Measurements from ENCODE around the gene SLC25A12.
A peak's percentile ranks its signal among the peaks of the same experiment; 100 is the strongest.
"Not testable (repeated sequence)": the region's sequence is repeated elsewhere in the genome, so short reads cannot be mapped to it uniquely, and the experiment has no call there.

The SLC25A12 gene

DNA sequence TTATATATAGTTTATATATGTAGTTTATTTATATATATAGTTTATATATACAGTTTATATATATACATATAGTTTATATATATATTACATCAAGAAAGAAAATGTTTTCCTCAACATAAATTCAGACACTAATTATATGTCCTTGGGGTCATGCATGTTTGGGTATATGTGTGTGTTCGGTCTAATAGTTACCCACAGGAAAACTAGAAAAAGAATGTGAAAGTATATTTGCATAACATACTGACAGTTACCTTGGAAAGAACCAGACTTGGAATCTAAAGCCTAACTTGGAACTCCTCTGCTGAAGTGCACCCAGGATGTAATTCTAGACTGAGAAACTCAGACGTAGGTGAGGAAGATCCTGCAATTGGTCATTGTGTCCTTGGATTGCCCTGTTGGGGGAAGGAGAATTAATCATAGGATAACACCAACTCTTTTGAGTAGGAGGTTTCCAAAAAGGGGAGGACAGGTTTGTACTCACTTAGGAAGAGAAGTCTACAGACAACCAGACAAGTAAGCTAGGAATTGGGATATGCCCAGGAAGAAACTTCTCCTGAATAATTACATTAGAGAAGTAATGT is 8.9 kb upstream of the SLC25A12 start:
- no peaks in the 10 kb centered on the region for H3K36me3 Mint-ChIP-seq (ENCODE audit: low read depth)
- H3K27ac Mint-ChIP-seq: no peak overlapping the region
- H3K4me1 Mint-ChIP-seq (ENCODE audit: low read depth): no peaks in the 10 kb centered on the region
- H3K27me3 Mint-ChIP-seq (ENCODE audit: low read depth): peaks cover 26% of the 10 kb centered on the region
- H3K4me3 Mint-ChIP-seq: no peak overlapping the region
- peaks cover 5% of the 10 kb centered on the region for H3K9me3 Mint-ChIP-seq

DNA sequence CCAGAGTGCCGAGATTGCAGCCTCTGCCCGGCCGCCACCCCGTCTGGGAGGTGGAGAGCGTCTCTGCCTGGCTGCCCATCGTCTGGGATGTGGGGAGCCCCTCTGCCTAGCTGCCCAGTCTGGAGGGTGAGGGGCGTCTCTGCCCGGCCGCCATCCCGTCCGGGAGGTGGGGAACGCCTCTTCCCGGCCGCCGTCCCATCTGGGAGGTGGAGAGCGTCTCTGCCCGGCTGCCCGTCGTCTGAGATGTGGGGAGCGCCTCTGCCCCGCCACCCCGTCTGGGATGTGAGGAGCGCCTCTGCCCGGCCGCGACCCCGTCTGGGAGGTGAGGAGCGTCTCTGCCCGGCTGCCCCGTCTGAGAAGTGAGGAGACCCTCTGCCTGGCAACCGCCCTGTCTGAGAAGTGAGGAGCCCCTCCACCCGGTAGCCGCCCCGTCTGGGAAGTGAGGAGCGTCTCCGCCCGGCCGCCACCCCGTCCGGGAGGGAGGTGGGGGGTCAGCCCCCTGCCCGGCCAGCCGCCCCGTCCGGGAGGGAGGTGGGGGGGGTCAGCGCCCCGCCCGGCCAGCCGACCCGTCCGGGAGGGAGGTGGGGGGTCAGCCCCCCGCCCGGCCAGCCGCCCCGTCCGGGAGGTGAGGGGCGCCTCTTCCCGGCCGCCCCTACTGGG is 5.7 kb upstream of the SLC25A12 start:
- H3K4me1 Mint-ChIP-seq (ENCODE audit: low read depth); H3K4me3 Mint-ChIP-seq; H3K27ac Mint-ChIP-seq; H3K36me3 Mint-ChIP-seq (ENCODE audit: low read depth); H3K9me3 Mint-ChIP-seq: not testable (repeated sequence)
- peaks cover 18% of the 10 kb centered on the region for H3K27me3 Mint-ChIP-seq (ENCODE audit: low read depth)

DNA sequence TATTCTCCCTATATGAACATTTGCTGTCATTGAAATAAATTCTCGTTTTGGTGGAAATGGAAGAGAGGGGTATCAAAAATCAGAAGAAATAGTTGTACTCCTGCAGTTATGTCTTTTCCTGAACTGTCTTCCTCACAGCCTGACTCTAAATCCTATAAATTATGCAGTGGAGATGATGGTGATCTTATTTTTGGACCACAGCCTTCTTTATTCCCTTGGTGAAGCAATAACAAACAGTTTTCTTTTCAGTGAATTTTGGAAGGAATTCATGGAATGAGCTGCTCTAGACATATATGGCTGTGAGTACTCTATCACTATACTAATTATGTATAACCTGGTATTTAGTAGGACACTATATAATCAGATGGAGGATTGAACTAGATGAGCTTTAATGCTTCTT is 1.7 kb upstream of the SLC25A12 start:
- H3K27me3 Mint-ChIP-seq (ENCODE audit: low read depth): no peaks in the 10 kb centered on the region
- H3K36me3 Mint-ChIP-seq (ENCODE audit: low read depth): peaks cover 18% of the 10 kb centered on the region
- no peak overlapping the region for H3K4me3 Mint-ChIP-seq
- H3K9me3 Mint-ChIP-seq: peaks cover 5% of the 10 kb centered on the region
- peaks cover 24% of the 10 kb centered on the region for H3K4me1 Mint-ChIP-seq (ENCODE audit: low read depth)
- no peak overlapping the region for H3K27ac Mint-ChIP-seq

DNA sequence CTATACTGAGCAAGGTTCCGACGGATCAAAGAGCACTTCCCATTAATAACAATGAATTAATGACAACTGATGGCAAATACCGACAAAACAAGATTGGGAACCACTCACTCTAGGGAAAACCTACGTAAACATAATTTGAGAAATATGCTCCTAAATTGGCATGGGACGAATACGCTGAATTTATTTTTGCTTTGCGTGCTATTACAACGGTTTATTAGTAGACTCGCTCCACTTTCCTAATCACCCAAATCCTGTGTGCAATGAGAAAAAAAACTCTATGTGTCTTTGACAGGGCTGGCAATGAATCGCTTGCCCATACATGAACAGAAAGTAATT is 536 bp upstream of the SLC25A12 start:
- Mint-ChIP-seq H3K36me3 (ENCODE audit: low read depth) (peaks cover 30% of the 10 kb centered on the region), H3K27me3 (ENCODE audit: low read depth) (no peaks in the 10 kb centered on the region), H3K4me1 (ENCODE audit: low read depth) (peaks cover 33% of the 10 kb centered on the region), H3K27ac (peak overlapping the region; percentile 52), H3K4me3 (peak overlapping the region; percentile 73), H3K9me3 (peaks cover 5% of the 10 kb centered on the region)

DNA sequence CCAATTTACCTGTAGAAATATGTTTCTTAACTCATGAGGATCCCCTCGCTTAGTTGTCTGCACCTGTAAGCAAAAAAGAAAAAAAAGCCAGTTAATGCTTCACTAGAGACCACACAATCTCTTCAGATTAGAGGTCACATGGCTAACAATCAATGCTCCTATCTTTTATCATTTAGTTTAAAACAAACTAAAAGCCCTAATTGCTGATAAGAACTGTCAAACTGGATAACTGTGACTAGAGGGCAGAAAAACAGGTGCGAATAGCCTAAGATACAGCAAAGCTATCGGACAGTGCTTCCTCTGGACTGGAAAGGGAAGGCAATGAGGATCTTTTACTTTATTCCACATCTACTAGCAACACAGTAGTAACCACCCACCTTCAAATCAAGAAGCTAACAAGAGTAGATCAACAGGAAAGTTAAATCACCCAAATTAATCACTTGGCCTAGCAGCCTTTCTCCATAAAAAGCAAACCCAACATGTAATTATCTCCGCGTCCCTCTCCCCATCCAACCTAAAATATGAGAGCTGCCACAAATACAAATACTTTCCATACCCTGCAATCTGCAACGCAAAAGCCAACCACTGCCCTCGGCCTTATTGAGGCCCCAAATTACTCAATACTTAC is 734 bp downstream of the SLC25A12 start:
- peak overlapping the region; percentile 96 for H3K27ac Mint-ChIP-seq
- peak overlapping the region; percentile 99 for H3K4me3 Mint-ChIP-seq

DNA sequence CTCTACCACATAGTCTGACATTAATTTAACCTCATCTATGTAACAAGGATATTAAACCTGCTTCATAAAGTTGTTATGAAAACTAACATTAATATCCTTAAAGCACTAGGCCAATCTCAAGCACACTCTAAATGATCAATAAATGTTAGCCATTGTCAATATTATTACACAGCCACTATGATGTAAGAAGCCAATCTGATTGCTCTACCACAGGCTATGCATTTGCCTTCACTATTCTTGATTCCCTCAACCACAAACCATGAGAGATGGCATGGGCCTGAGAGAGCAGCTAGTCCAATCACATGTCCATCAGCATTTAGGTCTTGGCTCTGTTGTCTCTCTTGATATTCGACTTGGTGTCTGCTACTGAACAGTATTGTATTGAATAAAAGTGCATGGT is 4.2 kb downstream of the SLC25A12 start:
- H3K4me1 Mint-ChIP-seq (ENCODE audit: low read depth): peaks cover 39% of the 10 kb centered on the region
- no peak overlapping the region for H3K4me3 Mint-ChIP-seq
- no peak overlapping the region for H3K27ac Mint-ChIP-seq
- H3K27me3 Mint-ChIP-seq (ENCODE audit: low read depth): no peaks in the 10 kb centered on the region
- H3K9me3 Mint-ChIP-seq: no peaks in the 10 kb centered on the region
- peaks cover 41% of the 10 kb centered on the region for H3K36me3 Mint-ChIP-seq (ENCODE audit: low read depth)

More for the DNA sequence above, 734 bp downstream of the SLC25A12 start:
- peaks cover 37% of the 10 kb centered on the region for H3K36me3 Mint-ChIP-seq (ENCODE audit: low read depth)
- H3K4me1 Mint-ChIP-seq (ENCODE audit: low read depth): peaks cover 40% of the 10 kb centered on the region
- H3K27me3 Mint-ChIP-seq (ENCODE audit: low read depth): no peaks in the 10 kb centered on the region
- no peaks in the 10 kb centered on the region for H3K9me3 Mint-ChIP-seq

DNA sequence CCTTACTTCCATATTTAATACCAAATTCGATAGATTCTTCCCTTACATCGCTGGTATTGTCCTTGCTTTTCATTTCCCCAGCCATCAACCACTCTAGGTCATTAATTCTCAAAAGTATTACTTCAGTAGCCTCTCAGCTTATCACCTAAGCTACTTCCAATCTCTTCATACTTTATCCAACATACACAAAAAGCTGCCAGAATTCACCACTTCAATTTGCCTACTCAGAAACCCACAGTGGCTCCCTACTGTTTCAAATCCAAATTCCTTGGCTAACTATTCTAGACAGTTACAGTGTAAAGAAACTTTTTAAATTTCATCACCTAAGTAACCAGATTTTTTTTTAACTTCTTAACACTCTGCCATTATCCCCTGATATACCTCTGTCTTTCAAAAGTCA is 4.7 kb downstream of the SLC25A12 start:
- H3K4me1 Mint-ChIP-seq (ENCODE audit: low read depth): peaks cover 34% of the 10 kb centered on the region
- no peaks in the 10 kb centered on the region for H3K9me3 Mint-ChIP-seq
- H3K27me3 Mint-ChIP-seq (ENCODE audit: low read depth): no peaks in the 10 kb centered on the region
- H3K36me3 Mint-ChIP-seq (ENCODE audit: low read depth): peaks cover 41% of the 10 kb centered on the region
- no peak overlapping the region for H3K4me3 Mint-ChIP-seq
- H3K27ac Mint-ChIP-seq: no peak overlapping the region

DNA sequence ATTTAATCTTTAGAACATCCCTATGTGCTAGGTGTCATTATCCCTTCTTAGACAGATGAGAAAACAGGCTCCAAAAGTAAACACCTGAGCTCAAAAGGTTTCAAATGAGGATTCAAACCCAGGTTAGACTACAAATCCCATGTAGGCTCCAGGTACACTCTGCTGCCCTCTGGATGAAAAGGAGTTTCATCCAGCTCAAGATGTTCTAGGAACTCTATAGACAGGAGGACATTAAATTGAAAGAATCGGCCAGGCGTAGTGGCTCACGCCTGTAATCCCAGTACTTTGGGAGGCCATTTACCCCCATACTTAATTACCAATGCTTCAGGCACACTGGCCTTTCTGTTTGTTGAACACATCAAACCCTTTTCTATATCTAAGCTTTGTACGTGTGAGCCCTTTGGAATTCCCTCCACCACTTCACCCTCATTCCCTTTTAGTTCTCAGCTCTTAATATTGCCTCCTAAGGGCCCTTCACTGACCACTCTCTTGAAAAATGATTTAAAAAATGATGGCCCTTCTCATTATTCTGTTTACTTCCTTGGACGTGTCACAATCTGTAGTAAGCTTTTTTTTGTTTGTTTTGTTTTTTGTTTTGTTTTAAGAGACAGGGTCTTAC is 10.7 kb downstream of the SLC25A12 start:
- Mint-ChIP-seq H3K4me1 (ENCODE audit: low read depth) (peaks cover 25% of the 10 kb centered on the region), H3K36me3 (ENCODE audit: low read depth) (peaks cover 11% of the 10 kb centered on the region), H3K4me3 (no peak overlapping the region), H3K27ac (no peak overlapping the region), H3K27me3 (ENCODE audit: low read depth) (no peaks in the 10 kb centered on the region), H3K9me3 (no peaks in the 10 kb centered on the region)

DNA sequence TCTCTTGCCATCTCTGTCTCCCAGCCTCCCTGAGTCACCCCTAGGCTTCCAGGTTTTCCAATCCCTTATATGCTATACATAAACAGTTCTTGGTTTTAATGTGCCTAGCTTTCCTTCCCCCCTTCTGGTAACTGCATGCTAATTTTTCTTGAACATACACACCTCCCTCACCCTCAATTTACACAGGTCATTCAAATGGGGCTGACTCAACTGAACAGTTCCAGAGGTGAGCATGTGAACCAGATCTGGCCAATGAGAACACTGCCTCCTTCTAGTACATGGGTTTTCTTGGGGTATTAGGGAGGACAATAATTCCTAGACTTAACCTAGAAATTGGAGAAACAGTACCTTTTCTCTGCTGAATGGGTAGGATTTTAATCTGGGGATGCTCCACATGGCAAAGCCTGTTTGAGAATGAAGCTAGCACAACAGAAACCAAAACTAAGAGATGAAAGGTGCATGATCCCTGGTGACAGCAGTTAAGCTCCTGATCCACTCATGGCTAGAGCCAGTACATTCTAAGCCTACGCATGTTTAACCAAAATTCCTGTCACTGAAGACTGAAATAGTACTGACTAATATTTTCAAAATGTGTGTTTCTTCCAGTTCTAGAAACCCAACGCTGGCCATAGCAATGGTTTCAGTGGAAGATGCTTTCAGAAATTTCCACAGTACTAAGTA is 11.8 kb downstream of the SLC25A12 start:
- Mint-ChIP-seq H3K4me3 (peak overlapping the region; percentile 16), H3K27me3 (ENCODE audit: low read depth) (no peaks in the 10 kb centered on the region), H3K4me1 (ENCODE audit: low read depth) (peaks cover 30% of the 10 kb centered on the region), H3K36me3 (ENCODE audit: low read depth) (peaks cover 11% of the 10 kb centered on the region), H3K9me3 (no peaks in the 10 kb centered on the region), H3K27ac (peak overlapping the region; percentile 68)

DNA sequence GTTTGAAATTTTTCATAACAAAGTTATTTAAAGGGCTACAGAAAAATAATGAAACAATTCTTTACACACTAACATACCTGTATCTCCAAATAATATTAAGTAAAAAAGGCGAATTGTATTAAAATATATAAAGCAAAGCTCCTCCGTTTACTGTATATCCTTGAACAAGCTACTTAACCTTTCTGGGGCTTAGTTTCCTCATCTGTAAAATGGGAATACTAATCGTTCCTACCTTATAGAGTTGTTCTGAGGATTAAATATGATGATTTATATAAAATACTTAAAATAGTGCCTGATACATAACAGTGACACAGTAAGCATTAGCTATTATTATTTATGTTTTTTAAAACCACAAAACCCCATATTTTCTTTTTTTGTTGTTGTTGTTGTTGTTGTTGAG is 13.3 kb downstream of the SLC25A12 start:
- Mint-ChIP-seq H3K4me3 (no peak overlapping the region), H3K4me1 (ENCODE audit: low read depth) (peaks cover 32% of the 10 kb centered on the region)

DNA sequence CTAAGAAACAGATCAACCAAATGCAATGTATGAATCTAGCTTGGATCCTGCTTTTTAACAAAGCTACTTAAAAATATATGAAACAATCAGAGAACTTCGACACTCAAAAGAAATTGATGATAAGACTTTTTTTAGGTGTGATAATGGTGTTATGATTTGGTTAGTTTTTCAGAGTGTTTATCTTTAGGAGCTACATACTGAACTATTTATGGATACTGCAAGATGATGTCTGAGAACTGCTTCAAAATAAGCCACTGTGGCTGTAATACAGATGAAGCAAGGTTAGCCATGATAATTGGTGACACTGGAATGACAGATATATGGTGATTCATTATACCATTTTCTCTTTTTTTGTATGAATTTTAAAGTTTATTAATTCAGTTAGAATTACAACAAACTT is 14.2 kb downstream of the SLC25A12 start:
- Mint-ChIP-seq H3K4me1 (ENCODE audit: low read depth) (peaks cover 32% of the 10 kb centered on the region), H3K27me3 (ENCODE audit: low read depth) (no peaks in the 10 kb centered on the region), H3K9me3 (no peaks in the 10 kb centered on the region), H3K36me3 (ENCODE audit: low read depth) (peaks cover 14% of the 10 kb centered on the region), H3K4me3 (no peak overlapping the region), H3K27ac (no peak overlapping the region)

More for the DNA sequence above, 13.3 kb downstream of the SLC25A12 start:
- Mint-ChIP-seq H3K27ac (no peak overlapping the region), H3K36me3 (ENCODE audit: low read depth) (peaks cover 9% of the 10 kb centered on the region), H3K27me3 (ENCODE audit: low read depth) (no peaks in the 10 kb centered on the region), H3K9me3 (no peaks in the 10 kb centered on the region)

DNA sequence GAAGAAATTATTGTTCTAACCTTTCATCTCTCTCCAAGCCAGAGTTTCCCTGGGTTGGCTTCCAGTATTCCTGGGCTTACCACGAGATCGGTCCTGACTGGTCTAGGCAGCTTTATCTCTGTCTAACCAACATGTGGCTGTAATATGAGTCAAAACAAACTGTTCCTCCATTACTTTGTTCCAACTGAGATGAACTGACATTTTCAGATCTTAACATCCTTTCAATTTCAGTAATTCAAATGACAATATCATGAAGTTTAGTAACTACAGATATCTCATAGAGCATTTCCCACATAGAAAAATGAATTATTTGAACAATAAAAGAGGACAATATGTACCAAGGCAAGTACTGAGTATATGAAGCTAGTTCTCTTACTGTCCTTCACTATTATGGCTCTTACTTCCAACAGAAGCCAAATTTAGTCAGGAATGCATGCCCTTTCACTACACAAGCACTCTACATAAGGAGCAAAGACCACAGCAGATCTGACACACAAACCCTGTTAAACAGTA is 15.5 kb downstream of the SLC25A12 start:
- H3K27ac Mint-ChIP-seq: peak overlapping the region; percentile 9
- no peaks in the 10 kb centered on the region for H3K9me3 Mint-ChIP-seq
- peaks cover 29% of the 10 kb centered on the region for H3K4me1 Mint-ChIP-seq (ENCODE audit: low read depth)
- H3K36me3 Mint-ChIP-seq (ENCODE audit: low read depth): peaks cover 20% of the 10 kb centered on the region
- H3K4me3 Mint-ChIP-seq: no peak overlapping the region
- no peaks in the 10 kb centered on the region for H3K27me3 Mint-ChIP-seq (ENCODE audit: low read depth)

DNA sequence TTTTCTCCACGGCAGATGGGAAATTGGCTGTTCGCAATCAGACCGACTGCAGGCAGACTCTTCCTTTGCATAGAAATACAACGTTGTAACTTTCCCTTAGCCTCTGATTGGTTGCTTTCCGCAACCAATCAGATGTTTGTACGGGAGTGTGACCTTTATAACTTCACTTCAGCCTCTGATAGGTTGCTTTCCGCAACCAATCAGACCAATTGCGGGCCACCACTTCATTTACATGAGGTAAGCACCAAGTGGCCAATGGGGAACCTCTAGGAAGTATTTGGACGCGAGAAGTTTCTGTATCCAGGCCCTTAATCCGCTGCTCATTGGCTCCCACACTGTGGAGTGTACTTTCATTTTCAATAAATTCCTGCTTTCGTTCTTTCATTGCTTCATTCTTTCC is 19.1 kb downstream of the SLC25A12 start:
- peaks cover 23% of the 10 kb centered on the region for H3K4me1 Mint-ChIP-seq (ENCODE audit: low read depth)
- peak overlapping the region; percentile 22 for H3K27ac Mint-ChIP-seq
- H3K36me3 Mint-ChIP-seq (ENCODE audit: low read depth): peaks cover 26% of the 10 kb centered on the region
- H3K27me3 Mint-ChIP-seq (ENCODE audit: low read depth): no peaks in the 10 kb centered on the region
- H3K9me3 Mint-ChIP-seq: no peaks in the 10 kb centered on the region
- no peak overlapping the region for H3K4me3 Mint-ChIP-seq

DNA sequence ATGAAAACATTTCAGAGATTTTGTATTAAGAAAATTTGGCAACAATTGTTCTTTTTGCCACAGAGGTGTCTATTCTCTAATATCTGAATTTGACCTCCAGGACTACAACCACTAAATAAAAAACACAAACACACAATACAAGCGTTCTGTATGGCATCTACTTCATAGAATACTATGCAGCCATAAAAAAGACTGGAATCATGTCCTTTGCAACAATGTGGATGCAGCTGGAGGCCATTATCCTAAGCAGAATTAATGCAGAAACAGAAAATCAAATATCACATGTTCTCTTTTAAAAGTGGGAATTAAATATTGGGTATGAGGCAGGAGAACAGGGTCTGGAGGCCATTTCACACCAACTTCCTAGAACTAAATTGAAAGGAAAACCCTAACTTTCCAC is 19.5 kb downstream of the SLC25A12 start:
- Mint-ChIP-seq H3K27me3 (ENCODE audit: low read depth) (no peaks in the 10 kb centered on the region), H3K36me3 (ENCODE audit: low read depth) (peaks cover 26% of the 10 kb centered on the region), H3K4me1 (ENCODE audit: low read depth) (peaks cover 22% of the 10 kb centered on the region), H3K9me3 (no peaks in the 10 kb centered on the region), H3K4me3 (no peak overlapping the region), H3K27ac (no peak overlapping the region)
